Spleen (tissue), 7 donors: ENCODE data around the gene OSBPL1A.

Experiments used
- CTCF ChIP-seq, 11 experiments: fragments of 200-600 bp in 7 of 11; fragments of 450-650 bp in 4 of 11; sonication (generic) in 4 of 11; IDR thresholded peaks in 8 of 11; conservative IDR thresholded peaks in 3 of 11; 1 replicate in 7 of 11; 2 replicates in 4 of 11; pipeline versions ENCODE4 v1.4.0 to v1.8.0; 2016 to 2021; ENCODE audit warnings: antibody characterized with exemption in 11 of 11, inconsistent platforms in 4 of 11, mild to moderate bottlenecking in 1 of 11
- POLR2A ChIP-seq, 3 donors: fragments of 450-650 bp; IDR thresholded peaks; one replicate each; pipeline ENCODE4 v1.5.1; 2017; ENCODE audit warnings: antibody characterized with exemption in 3 of 3, mild to moderate bottlenecking in 1 of 3
- POLR2AphosphoS5 ChIP-seq, 3 donors: sonication (generic); formaldehyde crosslinking; IDR thresholded peaks; one replicate each; pipeline ENCODE4 v1.5.1; 2017; ENCODE audit warnings: antibody characterized with exemption in 3 of 3
- donor health status: DM: no; HTN: no; CAD: no; lungs with moderate emphysema.
- donor health status: DM: no; HTN: no; CAD: no.
- donor health status: DM: no; HTN: no; CAD: no.

DNA sequence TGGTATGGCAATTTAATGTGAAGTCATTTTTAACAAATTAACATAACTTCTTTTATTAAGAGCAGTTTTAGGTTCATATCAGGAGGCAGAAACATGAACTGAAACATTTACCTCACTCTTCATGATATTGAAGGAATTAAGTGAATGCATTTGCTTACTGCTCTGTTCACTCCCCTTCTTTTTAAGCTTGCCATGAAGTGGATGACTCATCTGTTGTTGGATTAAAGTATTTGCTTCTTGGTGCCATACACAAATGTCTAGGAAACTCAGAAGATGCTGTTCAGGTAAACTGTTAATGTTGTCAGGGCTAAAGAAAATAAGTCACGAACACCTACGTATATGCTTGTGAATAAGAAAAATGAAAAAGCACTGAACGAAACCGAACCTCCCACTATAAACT lies 268.9 kb downstream of the OSBPL1A start:
- no peak for TF ChIP-seq POLR2A (IDR thresholded peaks at IDR 0.05)
- no peak for TF ChIP-seq CTCF (IDR thresholded peaks at IDR 0.05 in 8 of 11, conservative IDR thresholded peaks at IDR 0.05 in 3 of 11)
- TF ChIP-seq POLR2AphosphoS5 (IDR thresholded peaks at IDR 0.05) = no peak
